Measurements from ENCODE around the gene TMPRSS3. TPM values are rescaled to one million over a fixed set of nuclear protein-coding genes. Genes with fewer than 3 reads are reported as not detected.

TMPRSS3 gene
- 10 to 100 TPM; 12.5 to 12.7 TPM for total RNA-seq

DNA sequence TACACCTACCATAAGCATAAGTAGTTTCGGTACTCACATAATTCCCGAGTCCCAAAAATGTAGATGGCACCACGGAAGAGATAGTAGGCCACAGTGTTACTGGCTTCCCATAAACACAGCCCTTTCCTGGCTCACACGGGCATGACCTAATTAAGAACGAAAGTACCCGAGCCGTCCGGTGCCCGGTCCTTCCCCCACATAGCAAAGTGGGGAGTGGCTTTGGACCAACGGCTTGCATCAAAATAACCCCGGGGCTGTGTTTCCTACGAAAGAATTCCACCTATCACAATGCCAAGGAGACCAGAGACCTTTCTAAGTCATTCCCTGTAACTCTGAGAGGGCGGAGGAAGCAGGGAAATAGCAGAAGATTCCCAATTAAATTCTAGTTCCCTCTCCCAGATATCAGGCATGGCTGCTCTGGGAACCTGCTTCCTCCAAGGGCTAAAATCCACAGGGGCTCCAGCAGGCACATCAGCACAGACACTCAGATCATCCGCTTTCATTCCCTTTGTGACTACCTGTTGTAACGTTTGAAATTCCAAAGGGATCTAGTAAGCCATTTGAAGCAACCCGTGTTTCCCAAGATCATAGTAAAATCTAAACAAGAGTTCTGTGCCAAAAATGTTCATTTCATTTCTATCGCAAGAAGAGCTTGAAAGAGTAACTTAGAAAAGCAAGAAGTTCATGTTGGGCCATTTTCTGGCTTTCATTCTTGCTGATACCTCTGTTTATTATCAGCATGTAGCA lies at the start of gene TMPRSS3:
Gene TMPRSS3 (minus strand): TSS at position 148 of the 747 bp plus-strand sequence. CDS start 635 bp downstream, outside the sequence.
- WGBS, 2 donors: 75 to 77% methylated on average over 17 of the region's 17 CpGs
- DNase-seq (peak in 2 of 4 donors; percentile 32 to 64), ATAC-seq (peak; percentile 38)
- intact Hi-C loops (cut with DNase I): no loop called here
- Histone ChIP-seq H3K27ac (peak within 1 kb of the TSS in 3 of 4 donors; percentile 34 to 55 (median 37)), H3K9me3 (no peaks in the 10 kb centered on the region), H3K4me3 (no peak within 1 kb of the TSS), H3K27me3 (no peaks in the 10 kb centered on the region), H3K36me3 (replicated peaks in 1 of 2; ENCODE audit: insufficient read depth in 1 of 2, low read depth in 2 of 2) (no peaks in the 10 kb centered on the region), H3K4me1 (no peaks in the 10 kb centered on the region)
- TF ChIP-seq, protein P1, sequence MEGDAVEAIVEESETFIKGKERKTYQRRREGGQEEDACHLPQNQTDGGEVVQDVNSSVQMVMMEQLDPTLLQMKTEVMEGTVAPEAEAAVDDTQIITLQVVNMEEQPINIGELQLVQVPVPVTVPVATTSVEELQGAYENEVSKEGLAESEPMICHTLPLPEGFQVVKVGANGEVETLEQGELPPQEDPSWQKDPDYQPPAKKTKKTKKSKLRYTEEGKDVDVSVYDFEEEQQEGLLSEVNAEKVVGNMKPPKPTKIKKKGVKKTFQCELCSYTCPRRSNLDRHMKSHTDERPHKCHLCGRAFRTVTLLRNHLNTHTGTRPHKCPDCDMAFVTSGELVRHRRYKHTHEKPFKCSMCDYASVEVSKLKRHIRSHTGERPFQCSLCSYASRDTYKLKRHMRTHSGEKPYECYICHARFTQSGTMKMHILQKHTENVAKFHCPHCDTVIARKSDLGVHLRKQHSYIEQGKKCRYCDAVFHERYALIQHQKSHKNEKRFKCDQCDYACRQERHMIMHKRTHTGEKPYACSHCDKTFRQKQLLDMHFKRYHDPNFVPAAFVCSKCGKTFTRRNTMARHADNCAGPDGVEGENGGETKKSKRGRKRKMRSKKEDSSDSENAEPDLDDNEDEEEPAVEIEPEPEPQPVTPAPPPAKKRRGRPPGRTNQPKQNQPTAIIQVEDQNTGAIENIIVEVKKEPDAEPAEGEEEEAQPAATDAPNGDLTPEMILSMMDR (IDR thresholded peaks at IDR 0.05): no peak
- TF ChIP-seq POLR2A (IDR thresholded peaks at IDR 0.05): peak in 1 of 3 donors; percentile 17

DNA sequence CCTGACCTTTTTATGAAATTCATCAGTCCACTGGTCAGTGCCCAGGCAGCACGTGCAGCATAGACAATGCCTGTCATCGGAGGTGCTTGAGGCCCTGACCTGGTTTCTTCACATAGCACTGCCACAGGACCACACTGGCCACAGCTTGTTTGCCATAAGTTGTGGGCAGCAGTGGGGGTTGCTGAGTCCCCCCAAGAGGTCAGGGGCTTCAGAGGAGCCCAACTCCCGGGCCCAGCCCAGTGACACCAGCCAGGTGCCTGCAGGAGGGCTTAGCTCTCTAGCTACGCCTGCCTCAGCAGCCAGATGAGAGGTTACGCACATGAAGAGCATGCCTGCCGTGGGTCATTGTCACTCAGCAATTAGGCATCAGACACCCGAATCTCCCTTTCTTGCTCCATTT lies 49.5 kb upstream of the TMPRSS3 start:
- WGBS, 2 donors: 76 to 88% methylated on average over 6 to 7 of the region's 7 CpGs
- Histone ChIP-seq H3K27ac (no peak overlapping the region), H3K36me3 (replicated peaks in 1 of 2; ENCODE audit: insufficient read depth in 1 of 2, low read depth in 2 of 2) (no peaks in the 10 kb centered on the region), H3K4me3 (no peak overlapping the region), H3K27me3 (no peaks in the 10 kb centered on the region), H3K9me3 (no peaks in the 10 kb centered on the region), H3K4me1 (peaks cover 3% of the 10 kb centered on the region)
- no peak for TF ChIP-seq POLR2A (IDR thresholded peaks at IDR 0.05)
- TF ChIP-seq, protein P1 (IDR thresholded peaks at IDR 0.05): no peak
- intact Hi-C loops (cut with DNase I): loop anchor here (10.0 kb wide), 2 partner anchors 131 to 301 kb away; partner anchors contain the start of gene TFF3
- ATAC-seq (no peak), DNase-seq (no peak)

DNA sequence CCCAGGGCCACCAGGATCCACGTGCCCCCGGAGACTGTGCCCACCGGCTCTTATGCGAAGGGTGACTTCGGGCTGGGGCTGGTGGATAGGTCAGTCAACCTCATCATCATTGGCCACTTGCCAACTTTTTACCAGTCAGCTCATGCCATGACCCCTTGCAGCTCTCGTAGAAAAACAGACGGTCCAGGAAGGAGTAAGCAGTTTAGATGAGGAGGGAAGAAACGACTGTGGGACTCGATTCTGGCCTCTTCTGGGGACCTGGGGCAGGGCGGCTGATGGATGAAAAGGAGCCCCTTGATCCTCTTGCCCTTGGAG lies 48.9 kb upstream of the TMPRSS3 start:
- 64 to 80% methylated on average over 7 to 10 of the region's 10 CpGs for WGBS, 2 donors
- ATAC-seq: no peak
- Histone ChIP-seq H3K4me1 (no peaks in the 10 kb centered on the region), H3K27ac (no peak overlapping the region), H3K4me3 (no peak overlapping the region), H3K9me3 (no peaks in the 10 kb centered on the region), H3K27me3 (no peaks in the 10 kb centered on the region), H3K36me3 (replicated peaks in 1 of 2; ENCODE audit: insufficient read depth in 1 of 2, low read depth in 2 of 2) (no peaks in the 10 kb centered on the region)
- no peak for DNase-seq
- TF ChIP-seq, protein P1 (IDR thresholded peaks at IDR 0.05): no peak
- no peak for TF ChIP-seq POLR2A (IDR thresholded peaks at IDR 0.05)
- intact Hi-C loops (cut with DNase I): loop anchor here (10.0 kb wide), 2 partner anchors 130 to 300 kb away; partner anchors contain the start of gene TFF3

DNA sequence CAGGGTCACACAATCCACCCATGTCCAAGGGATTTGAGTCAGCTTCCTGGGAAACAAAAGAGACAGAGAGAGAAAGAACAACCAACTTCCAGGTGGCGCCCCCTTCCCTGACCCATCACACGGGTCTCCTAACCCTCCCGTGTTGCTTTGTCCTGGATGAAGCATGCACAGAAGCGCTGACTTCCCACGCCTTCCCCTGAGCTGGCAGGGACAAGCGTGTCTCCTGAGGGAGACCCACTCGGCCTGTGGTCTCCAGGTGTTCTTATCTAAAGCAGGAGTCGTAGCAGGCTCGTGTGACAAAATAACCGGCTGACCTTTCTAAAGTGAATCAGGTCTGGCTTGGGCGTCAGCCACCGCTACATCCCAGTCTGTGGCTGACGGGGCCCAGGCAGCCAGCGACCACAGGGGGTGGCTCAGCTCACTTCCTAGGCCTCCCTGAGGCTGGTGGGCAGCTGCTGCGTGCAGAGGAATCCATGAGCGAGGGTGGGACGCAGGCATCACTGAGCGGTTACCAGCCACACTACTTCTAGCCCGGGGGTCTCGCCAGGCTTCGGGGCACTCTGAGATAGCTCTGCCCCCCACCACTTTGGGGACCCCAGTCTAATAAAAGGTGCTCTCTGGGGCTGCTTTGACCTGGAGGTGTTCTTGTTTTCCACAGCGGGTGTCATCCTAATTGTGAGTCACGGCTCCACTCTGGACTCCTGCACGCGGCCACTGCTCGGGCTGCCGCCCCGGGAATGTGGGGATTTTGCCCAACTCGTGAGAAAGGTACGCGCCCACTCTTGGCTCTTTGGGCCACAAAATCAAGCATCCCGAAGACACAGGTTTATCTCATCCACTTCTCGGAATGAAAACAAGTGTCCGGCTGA lies 48.3 kb upstream of the TMPRSS3 start:
- DNase-seq (no peak), ATAC-seq (no peak)
- Histone ChIP-seq H3K36me3 (replicated peaks in 1 of 2; ENCODE audit: insufficient read depth in 1 of 2, low read depth in 2 of 2) (no peaks in the 10 kb centered on the region), H3K27ac (no peak overlapping the region), H3K9me3 (no peaks in the 10 kb centered on the region), H3K4me1 (no peaks in the 10 kb centered on the region), H3K4me3 (no peak overlapping the region), H3K27me3 (no peaks in the 10 kb centered on the region)
- no peak for TF ChIP-seq POLR2A (IDR thresholded peaks at IDR 0.05)
- TF ChIP-seq, protein P1 (IDR thresholded peaks at IDR 0.05): no peak
- intact Hi-C loops (cut with DNase I): loop anchor here (10.0 kb wide), 2 partner anchors 129 to 299 kb away; partner anchors contain the start of gene TFF3
- WGBS, 2 donors: 78 to 80% methylated on average over 16 to 33 of the region's 34 CpGs
